Measurements from ENCODE around the gene KRTAP19-4. TPM values are rescaled to one million over a fixed set of nuclear protein-coding genes. Genes with fewer than 3 reads are reported as not detected.
"Not testable (repeated sequence)": the region's sequence is repeated elsewhere in the genome, so short reads cannot be mapped to it uniquely, and the experiment has no call there.

KRTAP19-4 gene
- total RNA-seq, result not detected

GRCh38 chr21:30497065-30497464 is at the start of gene KRTAP19-4:
KRTAP19-4 (minus strand) TSS chr21:30497165; CDS start chr21:30497110, 55 bp downstream.
- no peaks in the 10 kb centered on the region for H3K27me3 ChIP-seq
- no peak for TF ChIP-seq CTCF (IDR thresholded peaks at IDR 0.05)
- H3K4me3 ChIP-seq, result no peak within 1 kb of the TSS
- H3K27ac ChIP-seq, result no peak within 1 kb of the TSS
- H3K9me3 ChIP-seq, result no peaks in the 10 kb centered on the region
- no peaks in the 10 kb centered on the region for H3K4me1 ChIP-seq
- no peaks in the 10 kb centered on the region for H3K36me3 ChIP-seq
- intact Hi-C loops (cut with DNase I), result no loop called here
- no peak for DNase-seq (ENCODE audit: low spot score in 2 of 2)

- Histone ChIP-seq H3K9me3 (no peaks in the 10 kb centered on the region), H3K27me3 (no peaks in the 10 kb centered on the region), H3K4me1 (no peaks in the 10 kb centered on the region), H3K4me3 (no peak within 1 kb of the TSS), H3K27ac (no peak within 1 kb of the TSS), H3K36me3 (no peaks in the 10 kb centered on the region)
- intact Hi-C loops (cut with DNase I), result no loop called here
- no peak for TF ChIP-seq CTCF (IDR thresholded peaks at IDR 0.05)
- DNase-seq (ENCODE audit: low spot score in 2 of 2), result no peak
Measured at GRCh38 chr21:30541764-30542163, 44.8 kb upstream of the KRTAP19-4 start, which contains the start of gene KRTAP19-6. KRTAP19-6 (minus strand) TSS chr21:30541864; CDS start chr21:30541833, 31 bp downstream.

GRCh38 chr21:30518876-30519275 is 21.9 kb upstream of the KRTAP19-4 start:
- Histone ChIP-seq H3K4me1 (no peaks in the 10 kb centered on the region), H3K27me3 (no peaks in the 10 kb centered on the region), H3K4me3 (no peak overlapping the region), H3K27ac (no peak overlapping the region), H3K36me3 (no peaks in the 10 kb centered on the region), H3K9me3 (no peaks in the 10 kb centered on the region)
- TF ChIP-seq CTCF (IDR thresholded peaks at IDR 0.05), result no peak
- intact Hi-C loops (cut with DNase I), result no loop called here
- DNase-seq (ENCODE audit: low spot score in 2 of 2), result no peak

- Histone ChIP-seq H3K4me1 (no peaks in the 10 kb centered on the region), H3K36me3 (no peaks in the 10 kb centered on the region), H3K4me3 (no peak overlapping the region), H3K9me3 (no peaks in the 10 kb centered on the region), H3K27me3 (no peaks in the 10 kb centered on the region), H3K27ac (no peak overlapping the region)
- no peak for DNase-seq (ENCODE audit: low spot score in 2 of 2)
- intact Hi-C loops (cut with DNase I), result no loop called here
- no peak for TF ChIP-seq CTCF (IDR thresholded peaks at IDR 0.05)
Measured at GRCh38 chr21:30515681-30516080, 18.7 kb upstream of the KRTAP19-4 start.

GRCh38 chr21:30505621-30506205 is 8.7 kb upstream of the KRTAP19-4 start:
- DNase-seq (ENCODE audit: low spot score in 2 of 2); H3K27me3 ChIP-seq; H3K4me3 ChIP-seq; H3K27ac ChIP-seq; H3K4me1 ChIP-seq; H3K36me3 ChIP-seq; intact Hi-C loops (cut with DNase I); H3K9me3 ChIP-seq: not testable (repeated sequence)

- Histone ChIP-seq H3K4me1 (no peaks in the 10 kb centered on the region), H3K36me3 (no peaks in the 10 kb centered on the region)
- TF ChIP-seq CTCF (IDR thresholded peaks at IDR 0.05), result no peak
Measured at GRCh38 chr21:30502041-30502440, 5.1 kb upstream of the KRTAP19-4 start, which contains the start of gene KRTAP19-5. KRTAP19-5 (minus strand) TSS chr21:30502141; CDS start chr21:30502090, 51 bp downstream.

More at GRCh38 chr21:30502041-30502440, 5.1 kb upstream of the KRTAP19-4 start, which contains the start of gene KRTAP19-5:
- Histone ChIP-seq H3K27ac (no peak within 1 kb of the TSS), H3K27me3 (no peaks in the 10 kb centered on the region), H3K9me3 (no peaks in the 10 kb centered on the region), H3K4me3 (no peak within 1 kb of the TSS)
- DNase-seq (ENCODE audit: low spot score in 2 of 2), result no peak
- intact Hi-C loops (cut with DNase I), result no loop called here

Data from ascending aorta (tissue), 2 donors.